ENCODE results near the gene CR1L. TPM values are rescaled to one million over a fixed set of nuclear protein-coding genes. Genes with fewer than 3 reads are reported as not detected.
A peak's percentile ranks its signal among the peaks of the same experiment; 100 is the strongest.

The CR1L gene
- total and polyA plus RNA-seq, 9 of the 15 experiments (the other 6 are each of a cell fraction or from before 2014, with no cell fraction given), result 10.1 to 74.8 (median 34.3) TPM

DNA sequence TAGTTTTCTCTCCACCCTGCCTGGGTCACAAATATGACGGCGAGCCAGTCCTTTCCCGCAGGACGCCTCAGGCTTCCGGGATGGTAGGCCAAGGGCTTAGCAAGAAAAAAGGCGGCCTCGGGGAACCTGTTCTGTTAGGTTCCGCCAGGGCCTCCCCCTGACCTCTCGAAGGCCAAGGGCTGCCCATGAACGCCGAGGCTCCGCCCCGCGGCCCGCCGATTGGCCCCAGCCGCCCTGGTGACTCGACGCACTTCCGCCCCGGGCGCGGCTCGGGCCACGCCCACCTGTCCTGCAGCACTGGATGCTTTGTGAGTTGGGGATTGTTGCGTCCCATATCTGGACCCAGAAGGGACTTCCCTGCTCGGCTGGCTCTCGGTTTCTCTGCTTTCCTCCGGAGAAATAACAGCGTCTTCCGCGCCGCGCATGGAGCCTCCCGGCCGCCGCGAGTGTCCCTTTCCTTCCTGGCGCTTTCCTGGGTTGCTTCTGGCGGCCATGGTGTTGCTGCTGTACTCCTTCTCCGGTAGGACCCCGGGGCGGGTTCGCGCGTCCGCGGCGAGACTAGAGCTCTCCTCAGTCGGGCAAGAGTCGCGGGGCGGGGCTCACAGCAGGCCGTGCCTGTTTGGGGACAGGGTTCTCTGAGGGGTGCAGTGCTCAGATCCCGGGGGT, 107.0 kb downstream of the CR1L start, which contains the start of gene CD46 (continued):
- TF ChIP-seq SMARCA4 (IDR thresholded peaks at IDR 0.05), result no peak; the same call in 1 of the 2 replicates
- 0 out of 4 replicates have a peak, but pooled peaks of 1 of the 2 experiments have one; percentile 37 for TF ChIP-seq NONO (IDR thresholded peaks at IDR 0.05; ENCODE audit: low read depth in 2 of 2, low read length in 1 of 2)
- TF ChIP-seq RAD51 (IDR thresholded peaks at IDR 0.05; ENCODE audit: borderline replicate concordance, low read depth), result peak; percentile 90
- TF ChIP-seq, protein P1, sequence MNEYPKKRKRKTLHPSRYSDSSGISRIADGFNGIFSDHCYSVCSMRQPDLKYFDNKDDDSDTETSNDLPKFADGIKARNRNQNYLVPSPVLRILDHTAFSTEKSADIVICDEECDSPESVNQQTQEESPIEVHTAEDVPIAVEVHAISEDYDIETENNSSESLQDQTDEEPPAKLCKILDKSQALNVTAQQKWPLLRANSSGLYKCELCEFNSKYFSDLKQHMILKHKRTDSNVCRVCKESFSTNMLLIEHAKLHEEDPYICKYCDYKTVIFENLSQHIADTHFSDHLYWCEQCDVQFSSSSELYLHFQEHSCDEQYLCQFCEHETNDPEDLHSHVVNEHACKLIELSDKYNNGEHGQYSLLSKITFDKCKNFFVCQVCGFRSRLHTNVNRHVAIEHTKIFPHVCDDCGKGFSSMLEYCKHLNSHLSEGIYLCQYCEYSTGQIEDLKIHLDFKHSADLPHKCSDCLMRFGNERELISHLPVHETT (CRISPR knock-in tag; conservative IDR thresholded peaks at IDR 0.05 in 1 of 2, IDR thresholded peaks at IDR 0.05 in 1 of 2), result peak in 1 of 2 experiments; percentile 54; a peak in 1 of 4 replicates
- TF ChIP-seq CBX8 (IDR thresholded peaks at IDR 0.05; ENCODE audit: borderline replicate concordance, extremely low read depth, low read depth, low read length, poor library complexity, severe bottlenecking), result no peak
- TF ChIP-seq STAT5A (IDR thresholded peaks at IDR 0.05; ENCODE audit: borderline replicate concordance, low read length), result peak; percentile 29; the same call in 1 of the 2 replicates
- no peak for TF ChIP-seq TAL1 (IDR thresholded peaks at IDR 0.05)
- TF ChIP-seq, protein P2, sequence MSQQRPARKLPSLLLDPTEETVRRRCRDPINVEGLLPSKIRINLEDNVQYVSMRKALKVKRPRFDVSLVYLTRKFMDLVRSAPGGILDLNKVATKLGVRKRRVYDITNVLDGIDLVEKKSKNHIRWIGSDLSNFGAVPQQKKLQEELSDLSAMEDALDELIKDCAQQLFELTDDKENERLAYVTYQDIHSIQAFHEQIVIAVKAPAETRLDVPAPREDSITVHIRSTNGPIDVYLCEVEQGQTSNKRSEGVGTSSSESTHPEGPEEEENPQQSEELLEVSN (IDR thresholded peaks at IDR 0.05; ENCODE audit: borderline replicate concordance in 1 of 2, extremely low read depth in 1 of 2, insufficient read depth in 1 of 2, insufficient read length in 1 of 2, low read depth in 1 of 2, low read length in 1 of 2, poor library complexity in 1 of 2, severe bottlenecking in 1 of 2), result peak; percentile 85 to 91
- TF ChIP-seq ELF2 (CRISPR knock-in tag; IDR thresholded peaks at IDR 0.05), result peak; percentile 87
- peak; percentile 96 for TF ChIP-seq POLR2G (IDR thresholded peaks at IDR 0.05; ENCODE audit: low read depth, low read length)
- no peak for TF ChIP-seq HDGF (IDR thresholded peaks at IDR 0.05)
- TF ChIP-seq HCFC1 (IDR thresholded peaks at IDR 0.05; ENCODE audit: low read depth, low read length), result peak; percentile 61
- TF ChIP-seq, protein P3, sequence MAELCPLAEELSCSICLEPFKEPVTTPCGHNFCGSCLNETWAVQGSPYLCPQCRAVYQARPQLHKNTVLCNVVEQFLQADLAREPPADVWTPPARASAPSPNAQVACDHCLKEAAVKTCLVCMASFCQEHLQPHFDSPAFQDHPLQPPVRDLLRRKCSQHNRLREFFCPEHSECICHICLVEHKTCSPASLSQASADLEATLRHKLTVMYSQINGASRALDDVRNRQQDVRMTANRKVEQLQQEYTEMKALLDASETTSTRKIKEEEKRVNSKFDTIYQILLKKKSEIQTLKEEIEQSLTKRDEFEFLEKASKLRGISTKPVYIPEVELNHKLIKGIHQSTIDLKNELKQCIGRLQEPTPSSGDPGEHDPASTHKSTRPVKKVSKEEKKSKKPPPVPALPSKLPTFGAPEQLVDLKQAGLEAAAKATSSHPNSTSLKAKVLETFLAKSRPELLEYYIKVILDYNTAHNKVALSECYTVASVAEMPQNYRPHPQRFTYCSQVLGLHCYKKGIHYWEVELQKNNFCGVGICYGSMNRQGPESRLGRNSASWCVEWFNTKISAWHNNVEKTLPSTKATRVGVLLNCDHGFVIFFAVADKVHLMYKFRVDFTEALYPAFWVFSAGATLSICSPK (IDR thresholded peaks at IDR 0.05; ENCODE audit: borderline replicate concordance), result no peak
- peak; percentile 93 for TF ChIP-seq POLR2H (tag; IDR thresholded peaks at IDR 0.05; ENCODE audit: low read depth)
- TF ChIP-seq CSDE1 (IDR thresholded peaks at IDR 0.05), result peak in 1 of 2 experiments; percentile 5; a peak in 1 of 4 replicates
- no peak for TF ChIP-seq CBX2 (IDR thresholded peaks at IDR 0.05; ENCODE audit: insufficient read depth, low read length, poor library complexity, severe bottlenecking)
- no peak for TF ChIP-seq ATF1 (CRISPR knock-in tag; IDR thresholded peaks at IDR 0.05)
- TF ChIP-seq ATF1 (tag; IDR thresholded peaks at IDR 0.05), result peak; percentile 92
- TF ChIP-seq CCNT2 (IDR thresholded peaks at IDR 0.05; ENCODE audit: borderline replicate concordance, extremely low read depth, insufficient read length, low read depth, low read length), result peak; percentile 77
- TF ChIP-seq ZNF76 (CRISPR knock-in tag; IDR thresholded peaks at IDR 0.05; ENCODE audit: borderline replicate concordance), result no peak

All from K562 (cell line).